SK-N-SH treated with all-trans-retinoic acid at 6 μM for 48 hours (cell line): ENCODE results near the gene MAML3.

Experiments
- PATZ1 ChIP-seq: fragments of 250-450 bp; sonication (Bioruptor Pico); IDR thresholded peaks from 2 replicates; pipeline ENCODE4 v1.8.0; 2020; ENCODE audit warnings: mild to moderate bottlenecking, moderate library complexity, borderline replicate concordance
- ZC3H10 ChIP-seq: fragments of 250-450 bp; sonication (Bioruptor Pico); IDR thresholded peaks from 2 replicates; pipeline ENCODE4 v1.5.1; 2021; ENCODE audit warnings: mild to moderate bottlenecking, moderate library complexity
- TF ChIP-seq, protein P1 (sequence below): fragments of 250-450 bp; sonication (Bioruptor Pico); IDR thresholded peaks from 2 replicates; pipeline ENCODE4 v1.5.1; 2020; ENCODE audit warnings: low read depth, mild to moderate bottlenecking, moderate library complexity

DNA sequence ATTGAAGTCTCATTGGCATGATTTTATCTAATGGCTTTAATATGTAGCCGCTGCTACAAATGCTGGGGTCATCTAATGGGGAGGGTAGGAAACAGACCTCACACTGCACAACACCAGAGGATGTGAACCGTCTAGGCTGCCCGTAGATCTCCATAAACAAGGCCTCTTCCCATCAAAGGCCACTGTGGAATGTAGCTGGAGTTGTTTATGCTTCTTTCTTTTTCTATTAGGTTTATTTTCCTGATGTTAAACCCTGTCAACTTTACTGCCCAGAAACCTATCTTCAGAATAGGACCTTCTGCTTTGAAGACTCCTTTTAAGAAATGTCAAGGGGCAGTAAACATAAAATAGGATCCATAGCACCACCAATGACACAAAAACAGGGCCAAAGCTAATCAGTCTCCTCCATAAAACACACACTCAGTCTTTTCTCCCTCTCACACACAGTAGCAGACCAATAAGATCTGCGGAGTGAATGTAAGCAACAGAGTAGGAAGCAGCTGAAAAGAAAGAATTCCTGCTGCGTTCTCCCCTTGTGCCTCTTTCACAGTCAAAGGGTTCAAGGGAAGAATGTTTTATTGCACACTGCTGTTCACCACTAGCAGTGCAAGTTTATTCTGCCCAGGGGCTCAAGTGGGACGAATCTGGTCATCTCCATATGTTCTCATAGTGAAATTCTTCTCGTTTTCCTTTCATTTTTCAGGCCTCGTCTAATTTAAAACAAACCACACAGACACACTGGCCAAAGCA lies 72.2 kb downstream of the MAML3 start:
- TF ChIP-seq PATZ1 (CRISPR knock-in tag) (no peak), ZC3H10 (CRISPR knock-in tag) (no peak)
- TF ChIP-seq, protein P1, sequence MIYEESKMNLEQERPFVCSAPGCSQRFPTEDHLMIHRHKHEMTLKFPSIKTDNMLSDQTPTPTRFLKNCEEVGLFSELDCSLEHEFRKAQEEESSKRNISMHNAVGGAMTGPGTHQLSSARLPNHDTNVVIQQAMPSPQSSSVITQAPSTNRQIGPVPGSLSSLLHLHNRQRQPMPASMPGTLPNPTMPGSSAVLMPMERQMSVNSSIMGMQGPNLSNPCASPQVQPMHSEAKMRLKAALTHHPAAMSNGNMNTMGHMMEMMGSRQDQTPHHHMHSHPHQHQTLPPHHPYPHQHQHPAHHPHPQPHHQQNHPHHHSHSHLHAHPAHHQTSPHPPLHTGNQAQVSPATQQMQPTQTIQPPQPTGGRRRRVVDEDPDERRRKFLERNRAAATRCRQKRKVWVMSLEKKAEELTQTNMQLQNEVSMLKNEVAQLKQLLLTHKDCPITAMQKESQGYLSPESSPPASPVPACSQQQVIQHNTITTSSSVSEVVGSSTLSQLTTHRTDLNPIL (CRISPR knock-in tag): no peak
